Activated CD4-positive, alpha-beta memory T cell treated with anti-CD3 and anti-CD28 coated beads for 36 hours (primary cell): ENCODE data around the gene PSMG4. TPM values are rescaled to one million over a fixed set of nuclear protein-coding genes. Genes with fewer than 3 reads are reported as not detected.

ENCODE experiments used
- total RNA-seq, 2 experiments: library from RNA; stranded (reverse); gene quantifications; one replicate each; pipeline ENCODE4 v1.2.3, GENCODE V29; 2021

Gene PSMG4
- total RNA-seq, 2 experiments from 2014 or later: 24.2 to 25.2 TPM

Other genes starting within 250 kb of the PSMG4 start
- 10 to 100 TPM; 18.5 to 18.6 TPM for gene RIPK1, start 190.5 kb upstream of the PSMG4 start, total RNA-seq
- 10 to 100 TPM; 10.1 to 11.4 TPM for gene BPHL, start 140.2 kb upstream of the PSMG4 start, total RNA-seq
- gene TUBB2A, start 101.4 kb upstream of the PSMG4 start, total RNA-seq: 1 to 10 TPM; 4.2 to 4.6 TPM
- under 1 TPM in 1 of 2 experiments, not detected in 1; 0.29 TPM for gene TUBB2B, start 31.3 kb upstream of the PSMG4 start, total RNA-seq
- 1 to 10 TPM in 1 of 2 experiments, under 1 TPM in 1; 0.90 to 1.0 TPM for gene SLC22A23, start 198.1 kb downstream of the PSMG4 start, total RNA-seq